PFSK-1 (cell line): ENCODE data around the gene SLC39A3.

Experiments
- FOXP2 ChIP-seq: optimal IDR thresholded peaks from 2 replicates; pipeline ENCODE3; 2011; ENCODE audit warnings: borderline replicate concordance, control low read depth, inconsistent platforms; ENCODE audit not compliant: insufficient read depth; ENCODE audit errors: extremely low read length, extremely low read depth
- POLR2AphosphoS5 ChIP-seq: IDR thresholded peaks from 2 replicates; pipeline ENCODE4 v1.6.1; 2012; ENCODE audit warnings: low read depth, mild to moderate bottlenecking, control low read depth, low read length, moderate library complexity
- REST ChIP-seq, 2 experiments: IDR thresholded peaks; 2 replicates each; pipeline versions ENCODE4 v1.6.1 to v1.8.0; 2011 to 2012; ENCODE audit warnings: low read depth in 2 of 2, low read length in 2 of 2, control low read depth in 1 of 2, inconsistent platforms in 1 of 2, mild to moderate bottlenecking in 1 of 2, moderate library complexity in 1 of 2; ENCODE audit not compliant: insufficient read depth in 1 of 2
- SIN3A ChIP-seq: IDR thresholded peaks from 2 replicates; pipeline ENCODE4 v1.6.1; 2012; ENCODE audit warnings: mild to moderate bottlenecking, low read length, moderate library complexity, borderline replicate concordance; ENCODE audit not compliant: insufficient read depth
- TAF1 ChIP-seq: IDR thresholded peaks from 2 replicates; pipeline ENCODE4 v1.6.1; 2012; ENCODE audit warnings: low read length, control low read depth, borderline replicate concordance; ENCODE audit not compliant: insufficient read depth

Gene SLC39A3

GRCh38 chr19:2777952-2778683 lies 38.3 kb upstream of the SLC39A3 start:
- no peak for TF ChIP-seq FOXP2
- TF ChIP-seq SIN3A, result no peak
- TF ChIP-seq TAF1, result no peak

- no peak for TF ChIP-seq POLR2AphosphoS5
- TF ChIP-seq REST (IDR thresholded peaks at IDR 0.05; ENCODE audit: insufficient read depth in 1 of 2, low read depth in 2 of 2, low read length in 2 of 2), result no peak
- TF ChIP-seq FOXP2, result no peak
- TF ChIP-seq SIN3A, result no peak
- no peak for TF ChIP-seq TAF1
Measured at GRCh38 chr19:2775556-2776430, 36.0 kb upstream of the SLC39A3 start.

- TF ChIP-seq FOXP2 (no peak), POLR2AphosphoS5 (no peak), TAF1 (no peak), SIN3A (no peak), REST (IDR thresholded peaks at IDR 0.05; ENCODE audit: insufficient read depth in 1 of 2, low read depth in 2 of 2, low read length in 2 of 2) (no peak)
Measured at GRCh38 chr19:2774953-2775555, 35.2 kb upstream of the SLC39A3 start.

- TF ChIP-seq REST (IDR thresholded peaks at IDR 0.05; ENCODE audit: insufficient read depth in 1 of 2, low read depth in 2 of 2, low read length in 2 of 2) (no peak), TAF1 (no peak), POLR2AphosphoS5 (no peak), SIN3A (no peak), FOXP2 (no peak)
Measured at GRCh38 chr19:2774083-2774679, 34.4 kb upstream of the SLC39A3 start.

GRCh38 chr19:2771786-2772674 lies 32.2 kb upstream of the SLC39A3 start:
- TF ChIP-seq TAF1 (no peak), POLR2AphosphoS5 (no peak), REST (IDR thresholded peaks at IDR 0.05; ENCODE audit: insufficient read depth in 1 of 2, low read depth in 2 of 2, low read length in 2 of 2) (no peak), SIN3A (no peak), FOXP2 (no peak)
